Osteoblast (primary cell): ENCODE data around the gene KCNK1. TPM values are rescaled to one million over a fixed set of nuclear protein-coding genes. Genes with fewer than 3 reads are reported as not detected.

Source experiments
- DNase-seq: peaks from one replicate; pipeline ENCODE4 v3.0.0; 2011; ENCODE audit warnings: low spot score, mixed read lengths; ENCODE audit not compliant: insufficient read length; ENCODE audit errors: missing footprints
- H2AFZ ChIP-seq: 2 replicates; pipeline ENCODE4 v1.6.0; 2011; ENCODE audit warnings: mild to moderate bottlenecking, low read length
- H3K27ac ChIP-seq: 2 replicates; pipeline ENCODE4 v1.5.1; 2011; ENCODE audit warnings: mild to moderate bottlenecking, low read depth, low read length, moderate library complexity
- H3K27me3 ChIP-seq: 2 replicates; pipeline ENCODE4 v1.6.0; 2012; ENCODE audit warnings: mild to moderate bottlenecking, control low read depth, inconsistent platforms, low read length, moderate library complexity; ENCODE audit not compliant: insufficient read depth
- H3K36me3 ChIP-seq: 2 replicates; pipeline ENCODE4 v1.5.1; 2011; ENCODE audit warnings: mild to moderate bottlenecking, low read length, control low read depth, moderate library complexity; ENCODE audit not compliant: insufficient read depth
- H3K4me1 ChIP-seq: 2 replicates; pipeline ENCODE4 v1.5.1; 2011; ENCODE audit warnings: mild to moderate bottlenecking, low read length, control low read depth, moderate library complexity; ENCODE audit not compliant: insufficient read depth
- H3K4me2 ChIP-seq: 2 replicates; pipeline ENCODE4 v1.6.0; 2011; ENCODE audit warnings: mild to moderate bottlenecking, low read length; ENCODE audit not compliant: insufficient read depth
- H3K4me3 ChIP-seq: fragments of 200-600 bp; sonication (generic); 3 replicates; pipeline ENCODE4 v1.5.1; 2012; ENCODE audit warnings: mild to moderate bottlenecking, low read length, inconsistent platforms; ENCODE audit not compliant: insufficient read depth
- H3K79me2 ChIP-seq: 2 replicates; pipeline ENCODE4 v1.6.0; 2012; ENCODE audit warnings: mild to moderate bottlenecking, low read length, control low read depth, inconsistent platforms; ENCODE audit not compliant: insufficient read depth
- H3K9me3 ChIP-seq: 2 replicates; pipeline ENCODE4 v1.5.1; 2011; ENCODE audit warnings: low read depth, low read length, control low read depth
- H4K20me1 ChIP-seq: 2 replicates; pipeline ENCODE4 v1.6.0; 2012; ENCODE audit warnings: mild to moderate bottlenecking, low read length, control low read depth; ENCODE audit not compliant: insufficient read depth
- total RNA-seq: library from RNA; depleted of rRNA; stranded (reverse); fragments of >200 nt; gene quantifications from 2 replicates; pipeline ENCODE4 v1.2.3, GENCODE V29; 2012
- TF ChIP-seq, protein P1 (sequence below): IDR thresholded peaks from 2 replicates; pipeline ENCODE4 v1.5.1; 2011; ENCODE audit warnings: mild to moderate bottlenecking, low read depth, low read length, moderate library complexity; ENCODE audit errors: extremely low read depth

Gene KCNK1
- total RNA-seq, 1 donor = 3.6 TPM

DNA sequence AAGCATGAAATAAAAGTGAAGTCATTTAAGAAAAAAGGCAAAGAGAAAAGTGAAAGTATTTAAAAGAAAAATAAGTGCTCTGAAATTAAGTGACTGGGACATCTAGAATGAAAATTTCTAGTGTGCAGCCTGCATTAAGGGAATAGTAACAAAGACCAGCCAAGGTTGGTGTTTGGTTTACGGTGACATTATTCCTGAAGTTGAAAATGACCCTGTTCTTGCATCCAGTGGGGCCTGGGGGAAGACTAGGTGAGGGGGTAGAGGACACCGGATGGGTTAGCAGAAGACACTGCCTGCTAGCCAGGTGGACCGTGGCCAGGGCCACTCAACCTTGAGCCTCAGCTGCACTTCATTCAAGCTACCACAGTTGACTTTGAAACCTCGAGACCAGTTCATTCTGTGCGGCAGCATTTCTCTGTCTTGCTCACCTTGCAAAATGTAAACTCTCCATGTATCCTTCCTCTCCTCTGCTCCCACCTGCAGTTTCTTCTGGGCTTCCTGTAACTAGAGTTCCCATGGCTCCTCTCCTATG, 14.3 kb upstream of the KCNK1 start:
- TF ChIP-seq, protein P1, sequence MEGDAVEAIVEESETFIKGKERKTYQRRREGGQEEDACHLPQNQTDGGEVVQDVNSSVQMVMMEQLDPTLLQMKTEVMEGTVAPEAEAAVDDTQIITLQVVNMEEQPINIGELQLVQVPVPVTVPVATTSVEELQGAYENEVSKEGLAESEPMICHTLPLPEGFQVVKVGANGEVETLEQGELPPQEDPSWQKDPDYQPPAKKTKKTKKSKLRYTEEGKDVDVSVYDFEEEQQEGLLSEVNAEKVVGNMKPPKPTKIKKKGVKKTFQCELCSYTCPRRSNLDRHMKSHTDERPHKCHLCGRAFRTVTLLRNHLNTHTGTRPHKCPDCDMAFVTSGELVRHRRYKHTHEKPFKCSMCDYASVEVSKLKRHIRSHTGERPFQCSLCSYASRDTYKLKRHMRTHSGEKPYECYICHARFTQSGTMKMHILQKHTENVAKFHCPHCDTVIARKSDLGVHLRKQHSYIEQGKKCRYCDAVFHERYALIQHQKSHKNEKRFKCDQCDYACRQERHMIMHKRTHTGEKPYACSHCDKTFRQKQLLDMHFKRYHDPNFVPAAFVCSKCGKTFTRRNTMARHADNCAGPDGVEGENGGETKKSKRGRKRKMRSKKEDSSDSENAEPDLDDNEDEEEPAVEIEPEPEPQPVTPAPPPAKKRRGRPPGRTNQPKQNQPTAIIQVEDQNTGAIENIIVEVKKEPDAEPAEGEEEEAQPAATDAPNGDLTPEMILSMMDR = no peak
- no peaks in the 10 kb centered on the region for H4K20me1 ChIP-seq
- H3K4me1 ChIP-seq = no peaks in the 10 kb centered on the region
- no peaks in the 10 kb centered on the region for H3K36me3 ChIP-seq
- H2AFZ ChIP-seq = no peak overlapping the region
- no peaks in the 10 kb centered on the region for H3K79me2 ChIP-seq
- no peaks in the 10 kb centered on the region for H3K27me3 ChIP-seq
- H3K4me3 ChIP-seq = no peak overlapping the region
- H3K9me3 ChIP-seq = peaks cover 3% of the 10 kb centered on the region
- DNase-seq = no peak
- no peak overlapping the region for H3K27ac ChIP-seq
- H3K4me2 ChIP-seq = no peak overlapping the region

DNA sequence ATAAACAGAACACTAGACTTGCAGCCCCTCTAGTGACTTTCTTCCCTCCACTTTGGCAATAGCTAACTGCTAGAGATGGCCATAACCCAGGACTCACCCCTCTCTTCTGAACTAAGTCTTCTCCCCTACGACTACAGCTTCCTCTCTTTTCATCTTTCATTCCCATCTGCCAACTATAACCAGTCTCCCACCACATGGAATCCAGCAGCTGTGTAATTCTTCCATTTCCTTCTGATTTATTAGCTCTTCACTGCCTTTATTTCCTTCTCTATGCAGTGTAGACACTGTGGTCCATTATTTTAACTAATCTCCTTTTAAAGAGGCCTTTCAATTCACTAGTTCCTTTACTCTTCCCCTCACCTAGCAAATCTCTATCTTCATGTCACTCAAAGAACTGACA, 13.4 kb upstream of the KCNK1 start:
- no peak for DNase-seq
- Histone ChIP-seq H3K4me1 (no peaks in the 10 kb centered on the region), H2AFZ (no peak overlapping the region), H3K79me2 (no peaks in the 10 kb centered on the region), H3K36me3 (no peaks in the 10 kb centered on the region), H3K4me2 (no peak overlapping the region), H3K27me3 (no peaks in the 10 kb centered on the region), H3K27ac (no peak overlapping the region), H4K20me1 (no peaks in the 10 kb centered on the region), H3K9me3 (peaks cover 3% of the 10 kb centered on the region), H3K4me3 (no peak overlapping the region)
- TF ChIP-seq, protein P1 = no peak

DNA sequence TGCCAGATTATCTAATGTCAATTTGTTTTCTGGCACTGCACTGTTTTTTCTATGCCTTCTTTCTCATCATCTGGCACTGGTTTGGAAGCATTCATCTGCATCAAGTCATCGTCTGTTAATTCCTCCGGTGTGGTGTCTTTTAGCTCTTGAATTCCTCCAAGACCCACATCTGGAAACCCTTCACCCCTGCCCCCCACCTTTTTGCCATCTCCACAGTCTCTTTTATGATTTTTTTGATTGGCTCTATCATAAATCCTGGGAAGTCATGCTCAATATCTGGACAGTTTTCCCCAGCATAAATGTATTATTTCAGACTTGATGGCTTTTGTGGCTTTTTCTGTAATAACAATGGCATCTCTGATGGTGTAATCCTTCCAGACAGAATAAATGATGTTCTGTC, 10.4 kb upstream of the KCNK1 start:
- DNase-seq = no peak
- no peaks in the 10 kb centered on the region for H3K36me3 ChIP-seq

DNA sequence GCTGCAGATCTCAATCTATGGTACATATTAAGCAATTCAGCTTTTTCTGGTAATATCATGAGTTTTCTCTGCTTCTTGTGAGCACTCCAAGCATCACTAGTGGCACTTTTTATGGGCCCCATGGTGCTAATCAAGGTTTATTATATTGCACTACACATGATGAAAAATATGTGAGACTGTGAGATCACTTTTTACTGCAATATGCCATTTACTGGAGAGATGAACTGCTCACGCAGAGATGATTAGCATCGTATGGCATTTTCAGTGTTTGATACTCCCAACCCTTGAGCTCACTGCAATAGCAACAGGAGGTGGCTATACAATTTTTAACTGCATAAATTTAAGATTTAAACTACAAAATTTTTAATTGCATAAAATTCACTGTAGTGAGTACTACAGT, 8.7 kb upstream of the KCNK1 start:
- no peak for DNase-seq

More for the DNA sequence above, 10.4 kb upstream of the KCNK1 start:
- Histone ChIP-seq H3K27me3 (no peaks in the 10 kb centered on the region), H3K9me3 (peaks cover 3% of the 10 kb centered on the region), H4K20me1 (no peaks in the 10 kb centered on the region), H3K4me1 (no peaks in the 10 kb centered on the region), H3K4me2 (no peak overlapping the region), H3K4me3 (no peak overlapping the region), H2AFZ (no peak overlapping the region), H3K27ac (no peak overlapping the region), H3K79me2 (no peaks in the 10 kb centered on the region)
- TF ChIP-seq, protein P1 = no peak

More for the DNA sequence above, 8.7 kb upstream of the KCNK1 start:
- H4K20me1 ChIP-seq = no peaks in the 10 kb centered on the region
- TF ChIP-seq, protein P1 = no peak
- peaks cover 3% of the 10 kb centered on the region for H3K9me3 ChIP-seq
- H3K27me3 ChIP-seq = no peaks in the 10 kb centered on the region
- no peaks in the 10 kb centered on the region for H3K36me3 ChIP-seq
- H3K79me2 ChIP-seq = no peaks in the 10 kb centered on the region
- H3K27ac ChIP-seq = no peak overlapping the region
- H3K4me2 ChIP-seq = no peak overlapping the region
- no peak overlapping the region for H2AFZ ChIP-seq
- no peak overlapping the region for H3K4me3 ChIP-seq
- no peaks in the 10 kb centered on the region for H3K4me1 ChIP-seq
